Activated CD4-positive, CD25-positive, alpha-beta regulatory T cell treated with anti-CD3 and anti-CD28 coated beads, Interleukin-2, amount 50 U/mL, for 24 hours (primary cell): Measurements from ENCODE around the gene RFX2.

ENCODE experiments used
- ATAC-seq, 2 donors: fragments of 150-1000 bp; cut with Tn5 transposase; one replicate each; pipeline ENCODE4 v1.10.0; 2021; ENCODE audit warnings: mild to moderate bottlenecking in 1 of 2, moderate library complexity in 1 of 2

The RFX2 gene

DNA sequence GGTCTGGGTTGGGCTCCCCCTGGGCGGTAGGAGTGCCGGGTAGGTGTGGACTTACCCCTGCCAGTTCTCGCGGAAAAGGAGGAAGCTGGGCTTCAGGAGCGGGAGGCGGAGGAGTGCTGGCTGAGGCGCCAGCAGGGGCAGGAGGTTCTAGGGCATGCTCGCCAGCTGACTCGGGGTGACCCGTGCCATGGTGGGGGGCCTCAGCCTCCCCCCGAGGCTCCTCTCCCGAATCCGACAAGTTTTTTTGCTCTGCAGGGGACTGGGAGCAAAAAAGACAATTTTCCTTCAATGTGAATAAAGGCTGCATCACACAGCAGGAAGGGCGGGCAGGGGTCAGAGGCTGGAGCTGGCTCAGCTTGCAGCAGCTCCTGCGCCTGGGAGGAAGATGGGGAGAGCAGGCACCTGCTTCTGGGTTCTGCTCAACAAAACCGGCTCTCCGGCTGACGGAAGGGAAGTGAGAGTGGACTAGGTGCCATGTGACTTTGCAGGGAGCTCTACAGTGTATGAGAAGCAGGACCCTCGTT is 158.9 kb downstream of the RFX2 start:
- ATAC-seq: no peak

DNA sequence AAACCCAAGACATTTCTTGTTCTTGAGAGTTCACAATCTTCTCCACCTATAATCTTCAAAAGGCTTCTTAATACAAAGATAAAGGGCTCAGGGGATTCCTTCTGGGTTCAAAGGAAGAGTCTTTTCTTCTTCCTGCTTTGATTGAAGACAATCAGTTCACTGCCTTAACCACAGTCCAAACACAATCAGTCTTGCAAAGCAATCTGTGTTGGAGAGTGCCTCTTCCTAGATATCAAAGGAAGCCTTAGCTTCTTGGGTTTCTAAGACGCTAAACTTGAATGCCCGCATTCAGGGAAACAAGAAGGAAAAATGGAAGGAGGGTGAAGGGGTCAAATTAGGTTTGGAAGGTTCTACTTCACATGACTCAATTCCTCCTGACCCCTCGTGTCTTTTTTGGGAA is 159.6 kb downstream of the RFX2 start:
- no peak for ATAC-seq

DNA sequence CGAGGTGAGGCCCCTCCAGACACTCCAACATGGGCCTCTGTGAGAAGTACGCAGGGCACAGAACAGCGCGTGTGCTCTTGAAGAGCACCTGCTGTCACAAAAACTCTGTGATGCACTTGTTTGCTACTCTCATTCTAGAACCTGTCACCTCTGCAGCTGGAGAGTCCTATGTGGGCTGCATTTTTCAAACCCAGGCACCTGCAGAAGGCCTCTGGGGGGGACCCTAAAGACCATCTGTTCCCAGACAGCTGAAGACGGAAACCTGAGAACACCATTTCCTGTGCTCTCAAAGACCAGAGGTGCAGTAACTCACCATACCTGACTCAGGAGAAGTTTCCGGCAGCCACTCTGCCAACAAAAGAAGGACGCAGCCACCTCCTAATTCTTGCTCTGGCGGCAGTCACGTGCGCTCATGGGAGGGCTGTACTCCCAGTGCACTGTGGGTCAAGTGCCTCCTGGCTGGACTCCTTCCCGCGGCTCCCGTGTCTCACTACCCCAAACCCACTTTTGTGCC is 160.5 kb downstream of the RFX2 start:
- peak; percentile 58 to 76 for ATAC-seq

DNA sequence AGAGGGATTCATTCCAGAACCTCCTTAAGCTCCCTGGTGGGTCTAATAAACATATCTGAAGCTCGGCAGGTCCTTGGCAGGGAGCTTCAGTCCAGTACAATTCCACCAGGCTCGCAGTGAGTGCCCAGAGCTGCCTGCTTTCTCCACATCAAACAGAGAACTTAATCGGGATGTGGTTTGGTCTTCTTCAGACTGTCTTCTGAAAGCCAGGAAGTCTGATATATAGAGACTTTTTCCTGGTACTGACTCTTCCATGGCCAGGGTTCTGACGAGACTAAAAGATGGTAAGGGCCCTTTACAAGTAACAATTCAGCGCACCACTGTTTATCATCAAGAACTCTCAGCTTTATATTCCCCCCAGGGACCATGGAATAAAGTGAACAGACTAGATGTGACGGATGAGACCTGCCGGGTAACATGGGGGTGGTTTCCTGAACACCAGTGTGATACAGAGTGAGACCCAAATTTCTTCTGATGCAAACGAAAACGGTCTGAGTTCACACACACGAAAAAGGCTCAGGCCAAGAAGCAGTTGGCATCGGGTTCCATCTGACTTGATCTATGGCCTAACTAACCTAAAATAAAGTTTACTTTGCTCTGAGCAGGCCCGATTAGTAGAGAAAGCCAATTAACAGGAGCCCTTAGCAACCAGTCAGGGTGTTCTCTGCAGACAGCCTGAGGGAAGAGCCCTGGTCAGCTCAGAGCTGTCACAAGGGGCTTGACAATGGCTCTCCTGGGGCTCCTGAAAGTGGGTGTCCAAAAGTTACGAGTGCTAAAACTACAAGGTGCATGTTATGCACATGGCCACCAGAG is 161.3 kb downstream of the RFX2 start:
- peak in 1 of 2 donors; percentile 48 for ATAC-seq

DNA sequence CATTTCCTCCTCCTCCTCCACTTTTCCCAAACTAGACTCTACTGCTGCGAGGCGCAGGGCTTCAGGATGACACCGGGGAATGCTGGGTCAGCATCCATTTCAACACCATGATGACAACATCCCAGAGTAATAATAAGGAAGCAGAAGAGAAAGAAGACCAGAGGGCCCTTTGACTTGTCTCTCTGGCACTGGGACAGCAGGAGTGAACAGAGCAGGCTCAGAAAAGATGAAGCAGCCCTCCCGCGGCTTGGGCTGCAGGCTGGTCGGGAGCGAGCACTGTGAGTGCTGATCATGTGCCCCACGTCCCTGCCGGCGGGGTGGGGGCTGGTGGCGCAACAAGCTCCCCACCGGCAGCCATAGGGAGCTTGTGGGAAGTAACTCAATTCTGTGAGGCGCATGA is 162.9 kb downstream of the RFX2 start:
- ATAC-seq: no peak

DNA sequence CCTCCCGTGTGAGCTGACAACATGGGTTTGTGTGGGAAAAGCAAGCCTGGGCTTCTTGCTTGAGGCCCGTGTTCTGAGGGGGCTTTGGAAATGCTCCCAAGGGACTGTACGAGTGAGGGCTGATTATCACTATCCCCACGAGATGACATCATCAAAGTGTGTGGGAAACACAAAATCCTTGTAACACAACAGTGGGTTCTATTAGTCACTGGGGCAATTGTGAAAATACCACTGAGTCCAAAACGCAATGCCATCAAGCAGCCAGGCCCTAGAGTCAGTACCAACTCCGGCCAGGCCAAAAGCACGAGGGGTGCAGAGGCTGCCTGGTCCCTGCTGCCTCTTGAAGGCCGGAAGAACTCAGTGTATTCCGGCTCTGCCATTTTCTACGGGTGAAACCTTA is 166.7 kb downstream of the RFX2 start:
- peak in 1 of 2 donors; percentile 38 for ATAC-seq
